Dendritic cell treated with granulocyte-macrophage colony-stimulating factor and Interleukin-4, amounts not matched to agents 40 ng/mL and 50 ng/mL, for 4 days (primary cell): ENCODE data around the gene MARVELD2.
"Not testable (repeated sequence)": the region's sequence is repeated elsewhere in the genome, so short reads cannot be mapped to it uniquely, and the experiment has no call there.

ENCODE experiments used
- H3K27ac Mint-ChIP-seq: one replicate; pipeline ENCODE4 v1.8.0; 2022; ENCODE audit warnings: mild to moderate bottlenecking, mixed read lengths
- H3K27me3 Mint-ChIP-seq: one replicate; pipeline ENCODE4 v1.8.0; 2022; ENCODE audit warnings: mild to moderate bottlenecking, mixed read lengths
- H3K36me3 Mint-ChIP-seq: one replicate; pipeline ENCODE4 v1.8.0; 2022; ENCODE audit warnings: low read depth, mixed read lengths
- H3K4me1 Mint-ChIP-seq: one replicate; pipeline ENCODE4 v1.8.0; 2022; ENCODE audit warnings: low read depth, mixed read lengths
- H3K4me3 Mint-ChIP-seq: one replicate; pipeline ENCODE4 v1.8.0; 2022; ENCODE audit warnings: mild to moderate bottlenecking, moderate library complexity, mixed read lengths
- H3K9me3 Mint-ChIP-seq: one replicate; pipeline ENCODE4 v1.8.0; 2022; ENCODE audit warnings: mixed read lengths
- intact Hi-C: fragments of 100-400 bp; cut with micrococcal nuclease; formaldehyde crosslinking; loops from one replicate; pipeline ENCODE4 v1.15.0; 2022

The MARVELD2 gene

DNA sequence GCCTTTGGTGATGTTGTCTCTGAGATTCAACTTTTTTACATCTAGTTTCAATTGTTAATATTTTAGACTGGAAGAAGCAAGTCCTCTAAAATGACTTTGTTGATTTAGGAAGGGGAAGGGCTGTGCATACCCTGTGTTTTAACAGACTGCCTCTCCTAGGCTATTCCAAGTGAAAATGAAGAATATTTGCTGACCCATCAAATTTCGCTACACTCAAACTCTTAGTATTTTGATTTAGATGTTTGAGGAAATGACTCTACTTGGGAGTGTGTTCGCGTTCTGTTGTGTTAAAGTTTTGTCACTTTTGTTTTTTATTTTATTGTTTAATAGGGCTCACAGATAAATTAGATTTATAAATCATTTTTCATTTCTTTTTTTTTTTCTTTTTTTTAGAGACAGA lies 3.6 kb downstream of the MARVELD2 start:
- intact Hi-C loops = no loop called here
- Mint-ChIP-seq H3K4me1 (peaks cover 10% of the 10 kb centered on the region), H3K27ac (no peak overlapping the region), H3K27me3 (peaks cover 15% of the 10 kb centered on the region), H3K4me3 (no peak overlapping the region), H3K36me3 (peaks cover 11% of the 10 kb centered on the region), H3K9me3 (no peaks in the 10 kb centered on the region)

GRCh38 chr5:69431424-69432303 lies 16.7 kb downstream of the MARVELD2 start:
- Mint-ChIP-seq H3K4me1 (peaks cover 12% of the 10 kb centered on the region), H3K27me3 (peaks cover 1% of the 10 kb centered on the region), H3K9me3 (no peaks in the 10 kb centered on the region), H3K4me3 (no peak overlapping the region), H3K27ac (no peak overlapping the region), H3K36me3 (no peaks in the 10 kb centered on the region)
- intact Hi-C loops = no loop called here

DNA sequence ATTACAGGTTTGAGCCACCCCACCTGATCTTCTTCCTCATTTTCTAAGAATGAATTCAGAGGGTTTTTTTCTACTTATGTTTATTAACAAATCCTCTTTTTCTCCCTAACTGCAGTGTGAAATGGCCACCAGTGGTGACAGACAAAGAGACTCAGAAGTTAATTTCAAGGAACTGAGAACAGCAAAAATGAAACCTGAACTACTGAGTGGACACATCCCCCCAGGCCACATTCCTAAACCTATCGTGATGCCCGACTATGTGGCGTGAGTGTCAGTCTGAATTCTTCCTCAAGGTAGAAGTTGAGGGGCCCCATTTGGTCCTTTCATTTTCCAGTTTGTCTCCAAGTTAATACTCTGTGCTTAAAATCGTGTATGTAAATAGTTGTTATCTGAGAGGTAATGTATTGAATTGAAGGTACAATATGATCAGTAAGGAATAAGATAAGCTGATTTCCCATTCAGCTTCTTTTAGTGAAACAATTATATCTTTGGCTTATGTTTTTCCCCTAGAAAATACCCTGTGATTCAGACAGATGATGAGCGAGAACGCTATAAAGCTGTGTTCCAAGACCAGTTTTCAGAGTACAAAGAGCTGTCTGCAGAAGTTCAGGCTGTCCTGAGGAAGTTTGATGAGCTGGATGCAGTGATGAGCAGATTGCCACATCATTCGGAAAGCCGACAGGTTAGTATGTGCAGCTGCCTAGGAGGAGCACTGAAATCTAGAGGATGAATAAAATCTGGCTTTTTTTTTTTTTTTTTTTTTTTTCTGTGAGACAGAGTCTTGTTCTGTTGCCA lies 17.7 kb downstream of the MARVELD2 start:
- Mint-ChIP-seq H3K36me3 (no peaks in the 10 kb centered on the region), H3K9me3 (no peaks in the 10 kb centered on the region), H3K4me3 (no peak overlapping the region), H3K27me3 (peaks cover 1% of the 10 kb centered on the region), H3K4me1 (peaks cover 12% of the 10 kb centered on the region), H3K27ac (no peak overlapping the region)
- intact Hi-C loops = no loop called here

- H3K9me3 Mint-ChIP-seq, H3K27me3 Mint-ChIP-seq, H3K4me3 Mint-ChIP-seq, H3K36me3 Mint-ChIP-seq, intact Hi-C loops, H3K27ac Mint-ChIP-seq: not testable (repeated sequence)
- peaks cover 12% of the 10 kb centered on the region for H3K4me1 Mint-ChIP-seq
Measured at GRCh38 chr5:69435276-69435884, 20.5 kb downstream of the MARVELD2 start.

- Mint-ChIP-seq H3K4me1 (peaks cover 7% of the 10 kb centered on the region), H3K4me3 (no peak overlapping the region), H3K27me3 (no peaks in the 10 kb centered on the region), H3K9me3 (no peaks in the 10 kb centered on the region), H3K36me3 (no peaks in the 10 kb centered on the region), H3K27ac (no peak overlapping the region)
- intact Hi-C loops = loop anchor here (10.0 kb wide), 1 partner anchor 51 kb away; the partner anchor contains the start of gene OCLN
Measured at GRCh38 chr5:69444127-69444754, 29.3 kb downstream of the MARVELD2 start.

- Mint-ChIP-seq H3K36me3 (no peaks in the 10 kb centered on the region), H3K9me3 (no peaks in the 10 kb centered on the region), H3K27ac (no peak overlapping the region), H3K27me3 (no peaks in the 10 kb centered on the region), H3K4me3 (no peak overlapping the region), H3K4me1 (no peaks in the 10 kb centered on the region)
- intact Hi-C loops = loop anchor here (10.0 kb wide), 1 partner anchor 45 kb away; the partner anchor contains the start of gene OCLN
Measured at GRCh38 chr5:69449511-69449910, 34.6 kb downstream of the MARVELD2 start.

GRCh38 chr5:69450116-69450515 lies 35.2 kb downstream of the MARVELD2 start:
- Mint-ChIP-seq H3K4me3 (no peak overlapping the region), H3K27me3 (no peaks in the 10 kb centered on the region), H3K4me1 (no peaks in the 10 kb centered on the region), H3K36me3 (no peaks in the 10 kb centered on the region), H3K9me3 (no peaks in the 10 kb centered on the region), H3K27ac (no peak overlapping the region)
- intact Hi-C loops = no loop called here

DNA sequence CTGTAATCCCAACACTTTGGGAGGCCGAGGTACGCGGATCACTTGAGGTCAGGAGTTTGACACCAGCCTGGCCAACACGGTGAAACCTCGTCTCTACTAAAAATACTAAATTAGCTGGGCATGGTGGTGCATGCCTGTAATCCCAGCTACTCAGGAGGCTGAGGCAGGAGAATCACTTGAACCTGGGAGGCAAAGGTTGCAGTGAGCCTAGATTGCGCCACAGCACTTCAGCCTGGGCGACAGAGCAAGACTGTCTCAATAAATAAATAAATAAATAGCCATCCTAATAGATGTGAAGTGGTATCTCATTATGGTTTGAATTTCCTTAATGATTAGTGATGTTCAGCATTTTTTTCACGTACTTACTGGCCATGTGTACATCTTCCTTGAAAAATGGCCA lies 35.6 kb downstream of the MARVELD2 start:
- H3K36me3 Mint-ChIP-seq, H3K27ac Mint-ChIP-seq: not testable (repeated sequence)

DNA sequence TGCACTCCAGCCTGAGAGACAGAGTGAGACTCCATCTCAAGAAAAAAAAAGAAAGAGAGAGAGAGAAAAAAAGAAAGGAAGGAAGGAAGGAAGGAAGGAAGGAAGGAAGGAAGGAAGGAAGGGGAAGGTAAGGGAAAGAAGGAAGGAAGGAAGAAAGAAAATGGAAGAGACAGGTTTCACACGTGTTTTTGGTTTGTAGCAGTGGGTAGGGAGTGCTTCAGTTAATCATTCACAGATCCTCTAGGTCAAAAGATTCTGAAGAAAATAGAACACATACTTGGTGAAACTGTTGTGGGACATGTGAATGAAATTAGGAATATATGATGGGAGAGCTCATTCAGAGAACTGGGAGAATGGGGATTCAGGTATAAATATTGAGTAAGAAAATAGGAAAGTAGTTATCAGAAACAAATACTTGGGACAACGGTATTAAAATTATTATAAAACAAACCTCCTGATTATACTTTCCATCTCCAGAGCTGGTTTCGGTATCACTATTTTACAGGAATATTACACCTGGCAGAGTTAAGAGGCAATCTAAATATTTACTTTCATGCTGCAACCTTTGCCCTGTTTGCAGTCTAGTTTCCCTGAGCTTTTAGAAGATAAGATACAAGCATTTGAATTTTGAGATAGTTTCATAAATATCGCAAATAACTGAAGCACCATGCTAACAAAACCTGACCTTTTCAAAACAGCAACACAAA lies 37.2 kb downstream of the MARVELD2 start:
- Mint-ChIP-seq H3K27me3 (no peaks in the 10 kb centered on the region), H3K27ac (peak overlapping the region; percentile 48), H3K4me1 (no peaks in the 10 kb centered on the region), H3K36me3 (no peaks in the 10 kb centered on the region), H3K9me3 (no peaks in the 10 kb centered on the region), H3K4me3 (no peak overlapping the region)
- intact Hi-C loops = no loop called here

More for the DNA sequence above, 35.6 kb downstream of the MARVELD2 start:
- H3K4me3 Mint-ChIP-seq, H3K9me3 Mint-ChIP-seq, H3K27me3 Mint-ChIP-seq, intact Hi-C loops, H3K4me1 Mint-ChIP-seq: not testable (repeated sequence)

DNA sequence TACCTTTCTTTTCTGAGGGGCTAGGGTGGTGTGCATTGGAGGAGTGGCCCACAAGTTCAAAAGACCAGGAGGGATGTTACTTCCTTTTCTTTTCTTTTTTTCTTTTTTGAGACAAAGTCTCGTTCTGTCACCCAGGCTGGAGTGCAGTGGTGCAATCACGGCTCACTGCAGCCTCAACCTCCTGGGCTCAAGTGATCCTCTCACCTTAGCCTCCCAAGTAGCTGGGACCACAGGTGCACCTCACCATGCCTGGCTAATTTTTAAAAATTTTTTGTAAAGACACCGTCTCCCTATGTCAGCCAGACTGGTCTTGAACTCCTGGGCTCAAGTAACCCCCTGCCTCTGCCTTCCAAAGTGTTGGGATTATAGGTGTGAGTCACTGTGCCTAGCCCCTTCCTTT lies 38.6 kb downstream of the MARVELD2 start:
- H3K36me3 Mint-ChIP-seq, H3K27ac Mint-ChIP-seq, H3K4me1 Mint-ChIP-seq, intact Hi-C loops, H3K4me3 Mint-ChIP-seq, H3K9me3 Mint-ChIP-seq, H3K27me3 Mint-ChIP-seq: not testable (repeated sequence)

- no peaks in the 10 kb centered on the region for H3K27me3 Mint-ChIP-seq
- no peak overlapping the region for H3K4me3 Mint-ChIP-seq
- intact Hi-C loops = no loop called here
- no peaks in the 10 kb centered on the region for H3K36me3 Mint-ChIP-seq
- no peak overlapping the region for H3K27ac Mint-ChIP-seq
- H3K4me1 Mint-ChIP-seq = no peaks in the 10 kb centered on the region
- no peaks in the 10 kb centered on the region for H3K9me3 Mint-ChIP-seq
Measured at GRCh38 chr5:69454460-69455249, 39.7 kb downstream of the MARVELD2 start.

GRCh38 chr5:69455428-69455988 lies 40.6 kb downstream of the MARVELD2 start:
- H3K27me3 Mint-ChIP-seq, H3K4me3 Mint-ChIP-seq, H3K4me1 Mint-ChIP-seq, H3K36me3 Mint-ChIP-seq, intact Hi-C loops, H3K27ac Mint-ChIP-seq, H3K9me3 Mint-ChIP-seq: not testable (repeated sequence)
